Natural killer cell (primary cell): ENCODE results near the gene NEDD4L. TPM values are rescaled to one million over a fixed set of nuclear protein-coding genes. Genes with fewer than 3 reads are reported as not detected.

Experiments used
- ATAC-seq, 3 donors: fragments of 150-1000 bp in 2 of 3; fragments of 200-7000 bp in 1 of 3; cut with Tn5 transposase; 1 replicate in 1 of 3; 2 replicates in 2 of 3; pipeline ENCODE4 v1.10.0; 2021; ENCODE audit warnings: mild to moderate bottlenecking in 2 of 3, moderate library complexity in 2 of 3
- DNase-seq, 2 donors: peaks; one replicate each; pipeline versions ENCODE4 v3.0.0 to v3.0.0-alpha.2; 2013 to 2021; ENCODE audit warnings: mixed read lengths in 1 of 2
- H3K27ac ChIP-seq: one replicate; pipeline ENCODE4 v1.5.1; 2013; ENCODE audit warnings: mild to moderate bottlenecking, low read length
- H3K27me3 ChIP-seq: one replicate; pipeline ENCODE4 v1.6.1; 2013; ENCODE audit warnings: low read length; ENCODE audit not compliant: control insufficient read depth, insufficient read depth
- H3K36me3 ChIP-seq: one replicate; pipeline ENCODE4 v1.6.1; 2013; ENCODE audit warnings: low read length; ENCODE audit not compliant: control insufficient read depth, insufficient read depth
- H3K4me1 ChIP-seq: one replicate; pipeline ENCODE4 v1.6.1; 2013; ENCODE audit warnings: low read length; ENCODE audit not compliant: control insufficient read depth, insufficient read depth
- H3K4me3 ChIP-seq: one replicate; pipeline ENCODE4 v1.5.1; 2013; ENCODE audit warnings: low read length
- H3K9me3 ChIP-seq: one replicate; pipeline ENCODE4 v1.6.1; 2013; ENCODE audit warnings: low read length; ENCODE audit not compliant: control insufficient read depth, insufficient read depth
- H3K27ac Mint-ChIP-seq, 2 donors: one replicate each; pipeline ENCODE4 v1.8.0; 2022; ENCODE audit warnings: mild to moderate bottlenecking in 2 of 2, mixed read lengths in 2 of 2, moderate library complexity in 1 of 2
- H3K27me3 Mint-ChIP-seq, 2 donors: one replicate each; pipeline ENCODE4 v1.8.0; 2022; ENCODE audit warnings: low read depth in 2 of 2, mixed read lengths in 2 of 2
- H3K36me3 Mint-ChIP-seq: one replicate; pipeline ENCODE4 v1.8.0; 2022; ENCODE audit warnings: mixed read lengths
- H3K4me1 Mint-ChIP-seq, 2 donors: one replicate each; pipeline ENCODE4 v1.8.0; 2022; ENCODE audit warnings: mixed read lengths in 2 of 2
- H3K4me3 Mint-ChIP-seq: one replicate; pipeline ENCODE4 v1.8.0; 2022; ENCODE audit warnings: mild to moderate bottlenecking, moderate library complexity, mixed read lengths
- H3K9me3 Mint-ChIP-seq, 2 donors: one replicate each; pipeline ENCODE4 v1.8.0; 2022; ENCODE audit warnings: mixed read lengths in 2 of 2
- CTCF ChIP-seq: fragments of 200-600 bp; IDR thresholded peaks from one replicate; pipeline ENCODE4 v1.8.0; 2022; ENCODE audit warnings: antibody characterized with exemption
- WGBS: methylation state at CpG from one replicate; pipeline ENCODE4 v1.1.7; 2013; ENCODE audit warnings: missing lambda C conversion rate; ENCODE audit not compliant: insufficient coverage; 5-methylcytosine and 5-hydroxymethylcytosine counted together
- intact Hi-C: fragments of 100-400 bp; cut with micrococcal nuclease; formaldehyde crosslinking; loops from one replicate; pipeline ENCODE4 v1.14.2; 2022
- total RNA-seq, 4 donors: library from RNA; stranded (reverse); fragments of 120-200 nt in 1 of 4; gene quantifications; one replicate each; pipeline versions ENCODE4 v1.2.3 to v1.2.4, GENCODE V29; 2013 to 2022

NEDD4L gene
- total RNA-seq, 3 donors from 2014 or later (not counting 1 experiment from before 2014, with no cell fraction given), result 3.4 to 15.3 (median 14.3) TPM

DNA sequence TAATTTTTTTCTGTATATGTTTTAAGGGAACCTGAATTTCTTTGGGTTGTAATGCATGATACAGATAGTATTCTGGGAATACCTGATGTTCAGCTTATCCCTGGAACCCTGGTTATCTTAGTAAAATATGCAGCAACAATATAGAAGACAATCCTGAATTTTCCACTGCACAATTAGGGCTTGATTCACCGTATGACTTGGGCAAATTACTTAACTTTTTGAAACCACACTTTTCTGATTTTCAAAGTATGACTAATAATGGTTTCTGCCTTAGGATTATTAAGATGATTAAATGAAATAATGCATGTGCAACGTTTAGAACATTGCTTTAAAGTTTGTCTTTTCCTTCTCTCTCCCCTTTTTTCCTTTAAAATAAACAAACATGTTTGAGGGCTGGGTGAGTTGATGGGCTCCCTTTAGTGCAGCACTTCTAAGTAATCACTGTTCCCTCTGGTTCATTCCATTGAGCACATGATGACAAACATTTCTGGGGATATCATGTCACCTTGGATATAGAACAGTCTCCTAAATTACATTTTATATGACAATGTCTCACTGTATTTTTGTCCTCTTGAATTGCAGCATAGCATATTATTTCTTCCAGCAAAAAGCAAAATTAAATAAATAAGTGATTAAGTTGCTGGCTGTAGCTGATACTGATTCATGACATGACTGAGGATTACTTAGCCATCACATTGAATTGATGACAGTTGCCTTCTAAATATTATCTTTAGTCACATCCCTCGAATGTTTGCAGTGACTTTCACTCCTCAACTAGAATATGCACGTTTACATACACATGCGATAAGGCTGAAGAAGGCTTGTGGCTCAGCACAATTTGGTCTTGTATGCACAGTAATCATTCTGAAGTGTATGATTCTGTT lies 254.5 kb downstream of the NEDD4L start:
- no peaks in the 10 kb centered on the region for H3K4me1 ChIP-seq
- no peaks in the 10 kb centered on the region for H3K36me3 ChIP-seq
- H3K4me1 Mint-ChIP-seq, result no peaks in the 10 kb centered on the region
- DNase-seq, result no peak
- ATAC-seq, result no peak
- H3K27ac Mint-ChIP-seq, result no peak overlapping the region
- H3K9me3 ChIP-seq, result no peaks in the 10 kb centered on the region
- H3K9me3 Mint-ChIP-seq, result no peaks in the 10 kb centered on the region
- no peak for TF ChIP-seq CTCF
- 85% methylated on average over 4 of the region's 5 CpGs for WGBS
- no peaks in the 10 kb centered on the region for H3K36me3 Mint-ChIP-seq
- H3K4me3 Mint-ChIP-seq, result no peak overlapping the region
- H3K27ac ChIP-seq, result no peak overlapping the region
- peaks cover 0 to 4% of the 10 kb centered on the region in 2 donors for H3K27me3 Mint-ChIP-seq
- no peak overlapping the region for H3K4me3 ChIP-seq
- H3K27me3 ChIP-seq, result no peaks in the 10 kb centered on the region
- intact Hi-C loops, result no loop called here

GRCh38 chr18:58299135-58299473 lies 255.1 kb downstream of the NEDD4L start:
- Histone ChIP-seq H3K4me3 (no peak overlapping the region), H3K4me1 (no peaks in the 10 kb centered on the region), H3K27ac (no peak overlapping the region), H3K9me3 (no peaks in the 10 kb centered on the region), H3K27me3 (no peaks in the 10 kb centered on the region), H3K36me3 (no peaks in the 10 kb centered on the region)
- 88% methylated on average over 2 of the region's 4 CpGs for whole genome bisulfite sequencing
- Mint-ChIP-seq H3K9me3 (no peaks in the 10 kb centered on the region), H3K27ac (no peak overlapping the region), H3K4me1 (no peaks in the 10 kb centered on the region), H3K36me3 (no peaks in the 10 kb centered on the region), H3K27me3 (peaks cover 0 to 8% of the 10 kb centered on the region in 2 donors), H3K4me3 (no peak overlapping the region)
- no peak for TF ChIP-seq CTCF
- intact Hi-C loops, result no loop called here
- DNase-seq (no peak), ATAC-seq (no peak)

- no peaks in the 10 kb centered on the region for H3K4me1 ChIP-seq
- no peaks in the 10 kb centered on the region for H3K9me3 Mint-ChIP-seq
- intact Hi-C loops, result no loop called here
- no peaks in the 10 kb centered on the region for H3K36me3 Mint-ChIP-seq
- no peak overlapping the region for H3K4me3 Mint-ChIP-seq
- H3K9me3 ChIP-seq, result no peaks in the 10 kb centered on the region
- TF ChIP-seq CTCF, result no peak
- peaks cover 0 to 8% of the 10 kb centered on the region in 2 donors for H3K27me3 Mint-ChIP-seq
- no peak overlapping the region for H3K4me3 ChIP-seq
- ATAC-seq (no peak), DNase-seq (no peak)
- H3K27ac ChIP-seq, result no peak overlapping the region
- no peaks in the 10 kb centered on the region for H3K36me3 ChIP-seq
- no peaks in the 10 kb centered on the region for H3K4me1 Mint-ChIP-seq
- H3K27me3 ChIP-seq, result no peaks in the 10 kb centered on the region
- WGBS, result 56% methylated on average over 1 of the region's 1 CpG
- H3K27ac Mint-ChIP-seq, result no peak overlapping the region
These were observed 255.9 kb downstream of the NEDD4L start for GRCh38 chr18:58299936-58300335.

DNA sequence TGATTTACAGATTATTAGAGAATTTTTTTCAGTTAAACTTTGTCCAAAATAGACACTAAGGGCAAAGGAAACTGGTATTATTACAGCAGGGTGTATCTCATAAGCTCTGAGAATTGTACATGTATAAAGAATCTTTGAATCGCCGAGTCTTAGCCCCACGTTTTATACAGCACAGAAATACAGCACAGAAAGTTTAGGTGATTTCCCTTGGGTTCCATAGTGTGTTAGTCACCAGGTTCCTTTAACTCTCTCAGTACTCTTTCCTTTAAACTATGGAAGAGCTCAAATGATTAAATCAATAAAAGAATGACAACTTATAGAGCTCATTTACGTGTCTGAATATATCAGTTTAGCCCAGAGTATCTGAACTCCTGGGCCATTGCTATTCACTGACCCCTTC lies 256.8 kb downstream of the NEDD4L start:
- Histone ChIP-seq H3K36me3 (no peaks in the 10 kb centered on the region), H3K4me1 (no peaks in the 10 kb centered on the region), H3K27ac (no peak overlapping the region), H3K27me3 (no peaks in the 10 kb centered on the region), H3K9me3 (peaks cover 1% of the 10 kb centered on the region), H3K4me3 (no peak overlapping the region)
- 95% methylated on average over 4 of the region's 4 CpGs for WGBS
- ATAC-seq (no peak), DNase-seq (no peak)
- H3K36me3 Mint-ChIP-seq, result no peaks in the 10 kb centered on the region
- H3K27me3 Mint-ChIP-seq, result peaks cover 0 to 8% of the 10 kb centered on the region in 2 donors
- H3K4me3 Mint-ChIP-seq, result no peak overlapping the region
- no peaks in the 10 kb centered on the region for H3K4me1 Mint-ChIP-seq
- H3K9me3 Mint-ChIP-seq, result no peaks in the 10 kb centered on the region
- H3K27ac Mint-ChIP-seq, result no peak overlapping the region
- intact Hi-C loops, result no loop called here
- no peak for TF ChIP-seq CTCF
